ENCODE results near the gene CAPN5. TPM values are rescaled to one million over a fixed set of nuclear protein-coding genes. Genes with fewer than 3 reads are reported as not detected.
A peak's percentile ranks its signal among the peaks of the same experiment; 100 is the strongest.
"Not testable (repeated sequence)": the region's sequence is repeated elsewhere in the genome, so short reads cannot be mapped to it uniquely, and the experiment has no call there.

Gene CAPN5
- total RNA-seq, 1 donor from 2014 or later: 197 TPM

DNA sequence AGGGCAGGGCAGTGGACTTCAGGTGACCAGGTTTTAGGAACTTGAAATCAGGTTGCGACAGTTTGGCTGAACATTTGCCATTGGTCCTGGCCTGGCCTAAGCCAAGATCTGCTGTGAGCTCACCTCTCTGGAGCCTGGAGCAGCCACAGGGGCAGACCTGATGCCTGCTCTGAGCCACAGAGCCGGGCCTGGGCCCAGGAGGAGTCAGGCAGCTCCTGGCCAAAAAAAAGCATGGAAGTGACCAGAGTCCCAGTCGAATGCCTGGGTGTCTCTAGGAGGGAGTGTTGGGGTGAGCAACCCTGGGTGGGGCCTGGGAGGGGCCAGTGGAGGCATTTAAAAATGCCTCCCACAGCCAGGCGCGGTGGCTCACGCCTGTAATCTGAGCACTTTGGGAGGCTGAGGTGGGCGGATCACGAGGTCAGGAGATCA, 29.8 kb downstream of the CAPN5 start:
- DNase-seq (ENCODE audit: low spot score): no peak

GRCh38 chr11:77097180-77097579, 30.4 kb downstream of the CAPN5 start:
- DNase-seq (ENCODE audit: low spot score): not testable (repeated sequence)

DNA sequence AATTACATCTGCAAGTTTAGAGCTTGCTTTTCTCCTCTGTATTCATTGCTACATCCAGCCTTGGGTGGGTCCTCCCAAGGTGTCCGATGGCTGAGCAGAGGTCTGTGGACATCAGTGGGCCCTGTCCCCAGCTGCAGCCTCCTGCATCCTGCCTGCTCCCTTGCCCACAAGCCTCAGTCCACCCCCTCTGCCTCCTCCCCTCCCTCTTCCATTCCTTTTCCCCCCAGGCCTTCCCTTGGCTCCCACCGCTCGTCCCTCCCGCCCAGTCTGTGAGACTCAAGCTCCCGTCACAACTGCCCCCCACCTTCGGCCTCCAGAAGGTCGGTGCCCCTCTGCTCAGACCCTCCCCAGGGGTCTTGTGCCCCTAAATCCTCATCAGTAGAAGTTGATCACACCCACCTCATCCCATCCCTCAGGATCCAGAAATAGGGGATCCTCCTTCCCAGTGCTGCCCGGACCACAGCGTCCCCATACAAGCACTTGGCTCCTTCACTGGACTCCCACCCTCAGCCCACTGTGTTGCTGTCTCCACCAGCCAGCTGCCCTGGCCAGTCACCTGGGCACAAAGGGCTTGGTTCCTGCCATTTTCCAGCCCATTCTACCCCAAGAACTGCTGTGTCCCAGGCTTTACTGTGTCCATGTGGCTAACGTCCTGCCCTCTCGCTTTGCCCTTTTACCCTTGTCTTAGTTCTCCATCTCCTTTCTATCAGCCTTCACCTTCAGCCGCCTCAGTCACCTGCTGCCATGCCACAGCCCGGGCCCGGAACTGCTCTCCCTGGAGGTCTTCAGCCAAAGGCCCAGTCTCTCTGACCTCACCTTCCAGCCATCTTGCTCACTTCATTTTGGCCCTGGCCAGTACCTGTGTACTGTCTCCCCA, 33.6 kb downstream of the CAPN5 start:
- no peak for DNase-seq (ENCODE audit: low spot score)

DNA sequence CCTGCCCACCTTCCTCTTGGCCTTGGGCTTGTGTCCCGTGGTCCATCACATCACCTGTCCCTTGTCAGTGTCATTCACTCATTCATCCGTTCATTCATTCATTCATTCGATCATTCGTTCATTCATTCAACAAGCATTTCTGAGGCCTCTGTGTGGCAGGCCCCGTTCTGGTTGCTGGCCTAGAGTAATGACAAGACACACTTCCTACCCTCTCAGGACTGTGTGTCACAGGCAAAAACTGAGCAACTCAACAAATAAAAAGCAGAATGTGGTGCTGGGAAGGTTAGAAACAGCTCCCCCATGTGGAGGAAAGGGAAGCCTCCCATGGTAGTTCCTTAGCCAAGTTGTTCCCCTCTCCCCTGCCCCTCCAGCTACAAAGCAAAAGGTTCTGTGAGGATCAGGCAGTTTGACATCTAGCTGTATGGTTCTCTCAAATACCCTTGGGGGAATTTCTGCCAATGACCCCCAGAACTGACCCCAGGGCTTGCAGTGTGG, 34.3 kb downstream of the CAPN5 start:
- DNase-seq (ENCODE audit: low spot score): no peak

GRCh38 chr11:77102246-77103210, 35.8 kb downstream of the CAPN5 start, which contains the start of gene OMP:
Gene OMP (plus strand): TSS chr11:77102840. CDS start chr11:77102840, 0 bp downstream.
- no peak for DNase-seq (ENCODE audit: low spot score)

- DNase-seq (ENCODE audit: low spot score): no peak
Observed at GRCh38 chr11:77103319-77103718, 36.5 kb downstream of the CAPN5 start.

- no peak for DNase-seq (ENCODE audit: low spot score)
Observed at GRCh38 chr11:77104727-77105126, 38.0 kb downstream of the CAPN5 start.

GRCh38 chr11:77106321-77106720, 39.5 kb downstream of the CAPN5 start:
- DNase-seq (ENCODE audit: low spot score): no peak

- no peak for DNase-seq (ENCODE audit: low spot score)
Observed at GRCh38 chr11:77106759-77107158, 40.0 kb downstream of the CAPN5 start.

DNA sequence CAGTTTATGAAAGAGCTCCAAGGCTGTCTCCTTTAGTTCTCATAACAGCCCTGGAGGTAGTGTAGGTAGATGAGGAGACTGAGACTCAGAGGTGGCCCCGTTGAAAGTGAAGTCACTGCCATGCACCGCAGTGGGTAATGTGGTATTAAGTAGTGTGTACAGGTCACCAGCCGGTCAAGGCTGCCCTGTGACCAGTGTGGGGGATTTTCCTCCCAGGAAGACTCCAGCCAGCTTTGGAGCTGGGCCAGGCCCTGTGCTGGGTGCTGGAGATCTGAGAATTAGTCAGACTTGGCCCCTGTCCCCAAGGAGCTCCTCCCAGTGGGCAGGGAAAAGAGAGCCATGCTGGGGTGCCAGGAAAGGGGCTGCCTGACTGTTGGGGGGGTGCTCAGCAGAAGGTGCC, 41.2 kb downstream of the CAPN5 start:
- DNase-seq (ENCODE audit: low spot score): peak; percentile 88

- no peak for DNase-seq (ENCODE audit: low spot score)
Observed at GRCh38 chr11:77108436-77108835, 41.7 kb downstream of the CAPN5 start.

DNA sequence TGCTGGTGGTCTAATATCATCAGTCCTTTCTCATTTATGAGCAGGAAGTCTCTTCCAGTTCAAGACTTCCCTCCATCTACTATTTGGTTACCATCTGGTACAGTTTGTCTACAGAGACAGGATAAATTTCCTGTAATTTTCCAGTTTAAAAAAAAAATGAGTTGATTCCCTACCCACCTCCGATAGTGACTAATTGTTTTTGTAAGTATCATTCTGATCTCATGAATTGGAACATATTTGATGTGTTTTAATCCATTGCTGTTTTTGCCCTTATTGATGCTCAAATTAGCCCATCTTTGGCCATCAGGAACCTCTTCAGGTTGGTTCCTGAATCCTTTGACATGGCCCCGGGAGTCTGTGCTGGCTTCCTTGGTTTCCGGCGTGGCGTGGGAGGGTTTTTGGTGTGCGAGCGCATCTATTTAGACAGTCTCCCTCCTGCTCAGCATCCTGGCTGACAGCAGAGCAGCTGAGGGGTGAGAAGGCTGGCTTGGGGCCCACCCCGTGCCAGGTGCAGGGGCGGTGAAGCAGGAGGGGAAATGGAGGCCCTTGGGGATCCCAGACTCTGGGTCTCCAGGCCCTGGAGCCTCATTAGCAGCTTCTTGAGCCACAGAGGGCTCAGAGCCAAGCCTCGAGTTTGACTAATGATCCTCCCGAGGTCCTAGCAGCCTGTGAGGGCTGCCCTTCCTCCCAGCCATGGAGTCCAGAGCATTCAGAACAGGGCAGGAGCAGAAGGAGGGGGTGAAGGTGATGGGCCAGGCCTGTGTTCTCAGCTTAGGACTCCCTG, 42.7 kb downstream of the CAPN5 start:
- DNase-seq (ENCODE audit: low spot score): no peak

DNA sequence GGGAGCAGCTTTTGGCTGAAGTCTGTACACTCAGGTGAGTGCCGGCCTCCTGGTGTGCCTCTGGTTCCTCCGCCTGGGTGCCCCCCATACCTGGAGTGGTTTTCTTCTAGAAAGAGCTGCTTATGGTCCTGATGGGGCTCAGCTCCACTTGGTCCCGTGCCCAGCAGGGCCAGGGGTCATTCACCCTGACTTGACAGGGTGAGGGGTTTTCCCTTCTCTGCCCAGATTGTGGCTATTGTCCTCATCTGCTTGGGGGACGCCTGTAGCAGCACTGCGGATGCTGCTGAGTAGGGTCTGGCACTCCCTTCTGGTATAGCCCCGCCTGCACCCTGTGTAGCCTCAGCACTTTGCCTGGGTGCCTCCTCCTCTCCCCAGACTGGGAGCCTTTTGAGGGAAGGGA, 44.1 kb downstream of the CAPN5 start:
- no peak for DNase-seq (ENCODE audit: low spot score)

DNA sequence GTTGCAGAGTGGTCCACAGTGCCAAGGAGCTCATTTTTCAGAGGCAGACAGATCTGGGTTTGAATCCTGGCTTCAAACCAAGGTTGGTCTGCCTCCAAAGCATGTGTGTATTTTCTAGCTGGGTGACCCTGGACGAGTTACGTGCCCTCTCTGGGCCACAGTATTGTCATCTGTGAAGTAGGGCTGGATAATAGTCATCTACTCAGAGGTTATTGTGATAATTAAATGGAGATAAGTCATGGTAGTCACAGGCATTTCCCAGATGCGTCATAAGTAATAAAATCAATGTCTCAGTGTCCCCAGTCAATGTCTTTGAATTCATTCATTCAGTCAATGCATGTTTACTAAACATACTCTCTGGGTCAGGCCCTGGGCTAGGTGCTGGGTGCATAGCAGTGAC, 44.5 kb downstream of the CAPN5 start:
- no peak for DNase-seq (ENCODE audit: low spot score)

- DNase-seq (ENCODE audit: low spot score): no peak
Observed at GRCh38 chr11:77111946-77112345, 45.2 kb downstream of the CAPN5 start.

DNA sequence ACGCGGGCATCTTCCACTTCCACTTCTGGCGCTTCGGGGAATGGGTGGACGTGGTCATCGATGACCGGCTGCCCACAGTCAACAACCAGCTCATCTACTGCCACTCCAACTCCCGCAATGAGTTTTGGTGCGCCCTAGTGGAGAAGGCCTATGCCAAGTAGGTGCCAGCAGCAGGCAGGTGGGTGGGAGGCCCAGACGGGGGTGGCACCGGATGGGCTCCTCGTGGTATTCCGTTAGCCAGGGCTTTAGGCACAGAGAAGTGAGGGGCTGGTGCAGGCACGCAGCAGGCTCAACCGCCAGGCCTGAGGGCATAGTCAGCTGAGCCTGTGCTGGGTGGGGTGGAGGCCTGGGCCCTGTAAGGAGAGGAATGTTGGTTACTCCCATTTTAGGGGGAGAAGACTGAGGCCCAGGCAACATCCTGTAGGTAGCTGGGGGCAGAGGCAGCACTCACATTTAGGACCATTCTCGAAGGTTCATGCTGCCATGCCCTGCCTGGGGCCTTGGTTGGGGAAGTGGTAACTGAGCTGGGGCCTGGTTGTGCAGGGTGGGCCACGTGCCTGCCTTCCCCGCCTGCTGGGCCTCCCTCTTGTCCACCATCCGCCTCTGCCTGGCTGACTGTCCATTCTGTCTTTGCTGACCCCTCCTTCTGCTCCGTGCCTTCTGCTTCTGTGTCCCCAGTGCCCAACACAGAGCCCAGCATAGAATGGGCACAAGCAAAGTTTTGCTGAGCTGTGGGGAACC, 46.0 kb downstream of the CAPN5 start:
- no peak for DNase-seq (ENCODE audit: low spot score)

- no peak for DNase-seq (ENCODE audit: low spot score)
Observed at GRCh38 chr11:77113382-77114088, 46.8 kb downstream of the CAPN5 start.

DNA sequence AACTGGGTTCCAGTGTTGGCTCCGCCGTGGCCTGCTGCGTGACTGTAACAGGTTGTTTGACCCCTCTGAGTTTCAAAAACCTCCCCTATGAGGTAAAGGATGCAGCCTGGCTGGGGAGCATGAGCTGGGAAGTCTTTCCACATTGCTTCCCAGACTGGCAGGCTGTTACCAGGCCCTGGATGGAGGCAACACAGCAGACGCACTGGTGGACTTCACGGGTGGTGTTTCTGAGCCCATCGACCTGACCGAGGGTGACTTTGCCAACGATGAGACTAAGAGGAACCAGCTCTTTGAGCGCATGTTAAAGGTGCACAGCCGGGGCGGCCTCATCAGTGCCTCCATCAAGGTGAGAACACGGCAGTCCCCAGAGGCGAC, 47.3 kb downstream of the CAPN5 start:
- DNase-seq (ENCODE audit: low spot score): no peak

GRCh38 chr11:77115181-77115611, 48.4 kb downstream of the CAPN5 start:
- no peak for DNase-seq (ENCODE audit: low spot score)

DNA sequence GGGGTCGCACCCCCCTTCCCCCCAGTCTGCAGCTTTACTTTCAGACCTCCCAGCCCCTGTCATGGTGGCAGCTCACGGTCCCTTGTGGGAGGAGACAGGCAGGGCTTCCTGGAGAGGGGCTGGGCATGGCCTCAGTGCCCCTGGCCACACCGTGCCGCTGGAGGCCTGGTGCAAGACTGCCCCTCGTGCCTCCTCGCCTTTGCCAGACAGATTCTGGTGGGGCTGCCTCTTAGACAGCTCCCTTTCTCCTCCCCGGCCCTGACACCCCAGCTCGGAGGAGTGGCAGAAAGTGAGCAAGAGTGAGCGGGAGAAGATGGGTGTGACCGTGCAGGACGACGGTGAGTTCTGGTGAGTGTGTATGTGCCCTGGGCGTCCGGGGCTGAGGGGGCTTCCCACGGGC, 49.2 kb downstream of the CAPN5 start:
- no peak for DNase-seq (ENCODE audit: low spot score)
